NT2/D1 (cell line): ENCODE measurements around the gene DEDD2.
A peak's percentile ranks its signal among the peaks of the same experiment; 100 is the strongest.

Experiments
- DNase-seq: peaks from one replicate; pipeline ENCODE4 v3.0.0-alpha.2; 2011; ENCODE audit warnings: low read depth, low spot score
- H3K27me3 ChIP-seq: 2 replicates; pipeline ENCODE4 v1.6.0; 2011; ENCODE audit warnings: mild to moderate bottlenecking; ENCODE audit not compliant: insufficient read length, insufficient read depth
- H3K36me3 ChIP-seq: 2 replicates; pipeline ENCODE4 v1.6.1; 2011; ENCODE audit warnings: mild to moderate bottlenecking, low read length, mixed read lengths; ENCODE audit not compliant: insufficient read depth, insufficient read length
- H3K4me1 ChIP-seq: 2 replicates; pipeline ENCODE4 v1.5.1; 2011; ENCODE audit not compliant: insufficient read depth, insufficient read length
- H3K4me3 ChIP-seq: 2 replicates; pipeline ENCODE4 v1.5.1; 2011; ENCODE audit warnings: low read depth; ENCODE audit not compliant: insufficient read length
- H3K9ac ChIP-seq: 2 replicates; pipeline ENCODE4 v1.6.0; 2011; ENCODE audit warnings: low read depth; ENCODE audit not compliant: insufficient read length
- H3K9me3 ChIP-seq: 2 replicates; pipeline ENCODE4 v1.5.1; 2011; ENCODE audit warnings: mild to moderate bottlenecking, low read length; ENCODE audit not compliant: insufficient read depth
- SUZ12 ChIP-seq: IDR thresholded peaks from 2 replicates; pipeline ENCODE4 v1.6.1; 2011; ENCODE audit not compliant: insufficient read length, insufficient read depth; ENCODE audit errors: extremely low read depth
- YY1 ChIP-seq: IDR thresholded peaks from 2 replicates; pipeline ENCODE4 v1.6.1; 2011; ENCODE audit not compliant: insufficient read length, insufficient read depth
- ZNF274 ChIP-seq: IDR thresholded peaks from 2 replicates; pipeline ENCODE4 v1.6.1; 2011; ENCODE audit warnings: mild to moderate bottlenecking, low read depth, low read length

The DEDD2 gene

GRCh38 chr19:42245231-42245630 lies 27.8 kb upstream of the DEDD2 start:
- H3K9ac ChIP-seq = peak overlapping the region; percentile 3

GRCh38 chr19:42244347-42245220 lies 27.1 kb upstream of the DEDD2 start:
- Histone ChIP-seq H3K9ac (peak overlapping the region; percentile 45), H3K36me3 (peaks cover 37% of the 10 kb centered on the region), H3K27me3 (no peaks in the 10 kb centered on the region), H3K4me3 (peak overlapping the region; percentile 69), H3K9me3 (no peaks in the 10 kb centered on the region), H3K4me1 (peaks cover 6% of the 10 kb centered on the region)
- no peak for TF ChIP-seq ZNF274
- TF ChIP-seq YY1 = no peak
- no peak for TF ChIP-seq SUZ12
- peak; percentile 88 for DNase-seq

More at GRCh38 chr19:42245231-42245630, 27.8 kb upstream of the DEDD2 start:
- peaks cover 37% of the 10 kb centered on the region for H3K36me3 ChIP-seq
- DNase-seq = no peak
- no peak for TF ChIP-seq SUZ12
- no peak for TF ChIP-seq ZNF274
- no peak for TF ChIP-seq YY1
- H3K27me3 ChIP-seq = no peaks in the 10 kb centered on the region
- no peaks in the 10 kb centered on the region for H3K9me3 ChIP-seq
- no peak overlapping the region for H3K4me3 ChIP-seq
- peaks cover 9% of the 10 kb centered on the region for H3K4me1 ChIP-seq

- Histone ChIP-seq H3K4me3 (peak within 1 kb of the TSS; percentile 71), H3K4me1 (no peaks in the 10 kb centered on the region), H3K36me3 (peaks cover 33% of the 10 kb centered on the region), H3K27me3 (no peaks in the 10 kb centered on the region), H3K9ac (peak within 1 kb of the TSS; percentile 78), H3K9me3 (no peaks in the 10 kb centered on the region)
- DNase-seq = peak; percentile 95
- TF ChIP-seq ZNF274 (no peak), YY1 (peak; percentile 43)
These were observed 25.3 kb upstream of the DEDD2 start, which contains the start of gene GSK3A for GRCh38 chr19:42242512-42243409. TSS of gene GSK3A (minus strand) at chr19:42242602. CDS start at chr19:42242465, 137 bp downstream.

- Histone ChIP-seq H3K27me3 (no peaks in the 10 kb centered on the region), H3K9me3 (no peaks in the 10 kb centered on the region), H3K4me1 (no peaks in the 10 kb centered on the region), H3K9ac (peak overlapping the region; percentile 78), H3K4me3 (peak overlapping the region; percentile 71), H3K36me3 (peaks cover 32% of the 10 kb centered on the region)
- DNase-seq = no peak
- TF ChIP-seq SUZ12 = no peak
- no peak for TF ChIP-seq YY1
- TF ChIP-seq ZNF274 = no peak
These were observed 24.6 kb upstream of the DEDD2 start for GRCh38 chr19:42242069-42242511.

- peak overlapping the region; percentile 71 for H3K4me3 ChIP-seq
- DNase-seq = no peak
- no peaks in the 10 kb centered on the region for H3K27me3 ChIP-seq
- H3K36me3 ChIP-seq = peaks cover 32% of the 10 kb centered on the region
- peak overlapping the region; percentile 78 for H3K9ac ChIP-seq
- no peaks in the 10 kb centered on the region for H3K9me3 ChIP-seq
- no peaks in the 10 kb centered on the region for H3K4me1 ChIP-seq
- no peak for TF ChIP-seq YY1
- no peak for TF ChIP-seq ZNF274
- TF ChIP-seq SUZ12 = no peak
These were observed 23.8 kb upstream of the DEDD2 start for GRCh38 chr19:42241279-42241678.

- H3K9ac ChIP-seq = no peak overlapping the region
- peaks cover 45% of the 10 kb centered on the region for H3K36me3 ChIP-seq
- H3K4me3 ChIP-seq = no peak overlapping the region
- no peak for TF ChIP-seq SUZ12
- no peak for TF ChIP-seq ZNF274
- TF ChIP-seq YY1 = no peak
- H3K27me3 ChIP-seq = no peaks in the 10 kb centered on the region
- DNase-seq = no peak
- H3K9me3 ChIP-seq = no peaks in the 10 kb centered on the region
- no peaks in the 10 kb centered on the region for H3K4me1 ChIP-seq
These were observed 22.2 kb upstream of the DEDD2 start for GRCh38 chr19:42239544-42240220.
